Mesothelial cell of epicardium (in vitro differentiated cells): ENCODE measurements around the gene RPL12. TPM values are rescaled to one million over a fixed set of nuclear protein-coding genes. Genes with fewer than 3 reads are reported as not detected.

Experiments used
- DNase-seq, 2 experiments: peaks; one replicate each; pipeline ENCODE4 v3.0.0; 2021; ENCODE audit warnings: low spot score in 2 of 2; ENCODE audit not compliant: unreplicated experiment in 2 of 2
- H3K27ac Mint-ChIP-seq: 2 replicates; pipeline ENCODE4 v1.8.0; 2021; ENCODE audit warnings: mixed read lengths
- H3K27me3 Mint-ChIP-seq: 2 replicates; pipeline ENCODE4 v1.8.0; 2021; ENCODE audit warnings: low read depth, mixed read lengths
- H3K36me3 Mint-ChIP-seq: 2 replicates; pipeline ENCODE4 v1.8.0; 2021; ENCODE audit warnings: mixed read lengths
- H3K4me1 Mint-ChIP-seq: 2 replicates; pipeline ENCODE4 v1.8.0; 2021; ENCODE audit warnings: mixed read lengths
- H3K4me3 Mint-ChIP-seq: 2 replicates; pipeline ENCODE4 v1.8.0; 2021; ENCODE audit warnings: mild to moderate bottlenecking, moderate library complexity, mixed read lengths
- H3K9me3 Mint-ChIP-seq: 2 replicates; pipeline ENCODE4 v1.8.0; 2021; ENCODE audit warnings: mixed read lengths
- CTCF ChIP-seq: fragments of 200-600 bp; sonication (generic); IDR thresholded peaks from one replicate; pipeline ENCODE4 v1.5.0; 2021; ENCODE audit warnings: antibody characterized with exemption; ENCODE audit not compliant: unreplicated experiment
- total RNA-seq: library from RNA; stranded (reverse); gene quantifications from 3 replicates; pipeline ENCODE4 v1.2.1, GENCODE V29; 2021

The RPL12 gene
- total RNA-seq, 1 donor from 2014 or later = 1,125 TPM

GRCh38 chr9:127482662-127483061, 31.5 kb upstream of the RPL12 start:
- Mint-ChIP-seq H3K36me3 (peaks cover 21% of the 10 kb centered on the region), H3K4me3 (no peak overlapping the region), H3K4me1 (no peaks in the 10 kb centered on the region), H3K27ac (no peak overlapping the region), H3K9me3 (no peaks in the 10 kb centered on the region), H3K27me3 (no peaks in the 10 kb centered on the region)
- DNase-seq = no peak
- no peak for TF ChIP-seq CTCF

- Mint-ChIP-seq H3K27me3 (no peaks in the 10 kb centered on the region), H3K4me1 (no peaks in the 10 kb centered on the region), H3K9me3 (no peaks in the 10 kb centered on the region), H3K4me3 (no peak overlapping the region), H3K36me3 (peaks cover 21% of the 10 kb centered on the region), H3K27ac (no peak overlapping the region)
- DNase-seq = no peak
- no peak for TF ChIP-seq CTCF
Measured at GRCh38 chr9:127479507-127480081, 28.4 kb upstream of the RPL12 start.

GRCh38 chr9:127474592-127474991, 23.4 kb upstream of the RPL12 start:
- DNase-seq = no peak
- H3K27me3 Mint-ChIP-seq = no peaks in the 10 kb centered on the region
- no peak overlapping the region for H3K27ac Mint-ChIP-seq
- no peak for TF ChIP-seq CTCF
- no peak overlapping the region for H3K4me3 Mint-ChIP-seq
- no peaks in the 10 kb centered on the region for H3K4me1 Mint-ChIP-seq
- peaks cover 18% of the 10 kb centered on the region for H3K36me3 Mint-ChIP-seq
- H3K9me3 Mint-ChIP-seq = peaks cover 6% of the 10 kb centered on the region

- no peaks in the 10 kb centered on the region for H3K27me3 Mint-ChIP-seq
- peaks cover 6% of the 10 kb centered on the region for H3K9me3 Mint-ChIP-seq
- peaks cover 18% of the 10 kb centered on the region for H3K36me3 Mint-ChIP-seq
- no peaks in the 10 kb centered on the region for H3K4me1 Mint-ChIP-seq
- no peak overlapping the region for H3K4me3 Mint-ChIP-seq
- DNase-seq = no peak
- no peak for TF ChIP-seq CTCF
- H3K27ac Mint-ChIP-seq = no peak overlapping the region
Measured at GRCh38 chr9:127473932-127474331, 22.7 kb upstream of the RPL12 start.

- peaks cover 18% of the 10 kb centered on the region for H3K36me3 Mint-ChIP-seq
- no peak for TF ChIP-seq CTCF
- no peaks in the 10 kb centered on the region for H3K4me1 Mint-ChIP-seq
- no peak overlapping the region for H3K27ac Mint-ChIP-seq
- no peak for DNase-seq
- no peaks in the 10 kb centered on the region for H3K27me3 Mint-ChIP-seq
- H3K4me3 Mint-ChIP-seq = no peak overlapping the region
- peaks cover 6% of the 10 kb centered on the region for H3K9me3 Mint-ChIP-seq
Measured at GRCh38 chr9:127473501-127473900, 22.3 kb upstream of the RPL12 start.

GRCh38 chr9:127470662-127471061, 19.5 kb upstream of the RPL12 start:
- peaks cover 6% of the 10 kb centered on the region for H3K9me3 Mint-ChIP-seq
- no peak for TF ChIP-seq CTCF
- no peak for DNase-seq
- no peak overlapping the region for H3K27ac Mint-ChIP-seq
- no peak overlapping the region for H3K4me3 Mint-ChIP-seq
- peaks cover 21% of the 10 kb centered on the region for H3K36me3 Mint-ChIP-seq
- no peaks in the 10 kb centered on the region for H3K4me1 Mint-ChIP-seq
- no peaks in the 10 kb centered on the region for H3K27me3 Mint-ChIP-seq
